A549 (cell line): Measurements from ENCODE around the gene WWC1. TPM values are rescaled to one million over a fixed set of nuclear protein-coding genes. Genes with fewer than 3 reads are reported as not detected.

Experiments used
- ATAC-seq, 2 experiments: fragments of 200-7000 bp in 1 of 2; fragments of >200 bp in 1 of 2; cut with Nextera tagmentation in 1 of 2; cut with Tn5 transposase in 1 of 2; 3 replicates each; pipeline versions ENCODE4 v1.8.0 to v1.9.1; 2018 to 2020; ENCODE audit warnings: mild to moderate bottlenecking in 1 of 2, moderate library complexity in 1 of 2
- CTCF ChIA-PET: fragments of 300-600 bp; sonication (Branson Sonifier 250); formaldehyde crosslinking; extraction: SDS; loops from one replicate; lab custom pipeline; 2021; ENCODE audit warnings: antibody characterized with exemption, inconsistent platforms; lab: Yijun Ruan, JAX
- POLR2A ChIA-PET: fragments of 350-600 bp; formaldehyde crosslinking; extraction: SDS; loops from one replicate; lab custom pipeline; 2021; ENCODE audit warnings: antibody characterized with exemption, inconsistent platforms; lab: Yijun Ruan, JAX
- DNase-seq, 2 experiments: peaks; one replicate each; pipeline versions ENCODE4 v3.0.0 to v3.0.0-alpha.2; 2011 to 2016; ENCODE audit warnings: low read depth in 1 of 2, low spot score in 1 of 2
- FAIRE-seq: peaks from 2 replicates; lab custom pipeline; 2011; peaks lifted over from hg19 to GRCh38; lab: Jason Lieb, UNC
- H3K27ac ChIP-seq, 2 experiments: fragments of >200 bp; sonication (Bioruptor Twin); formaldehyde crosslinking; 3 replicates each; pipeline ENCODE4 v1.5.1; 2016 to 2017
- H3K4me1 ChIP-seq: fragments of >200 bp; sonication (Bioruptor Twin); formaldehyde crosslinking; 3 replicates; pipeline ENCODE4 v1.6.1; 2016
- H3K4me2 ChIP-seq: fragments of >200 bp; sonication (Bioruptor Twin); formaldehyde crosslinking; 3 replicates; pipeline ENCODE4 v1.6.1; 2016
- H3K4me3 ChIP-seq: fragments of >200 bp; sonication (Bioruptor Twin); formaldehyde crosslinking; 3 replicates; pipeline ENCODE4 v1.5.1; 2016
- H3K9me3 ChIP-seq: fragments of >200 bp; sonication (Bioruptor Twin); formaldehyde crosslinking; 3 replicates; pipeline ENCODE4 v1.6.1; 2016
- CBX8 ChIP-seq: fragments of 200-600 bp; sonication (generic); IDR thresholded peaks from 2 replicates; pipeline ENCODE4 v1.6.1; 2016
- CHD4 ChIP-seq: fragments of 200-600 bp; sonication (generic); IDR thresholded peaks from 2 replicates; pipeline ENCODE4 v1.6.1; 2016; ENCODE audit warnings: antibody characterized with exemption, mild to moderate bottlenecking, borderline replicate concordance
- FOSL2 ChIP-seq, 2 experiments: fragments of 450-650 bp in 1 of 2; fragments of >200 bp in 1 of 2; sonication (Bioruptor Twin) in 1 of 2; formaldehyde crosslinking; IDR thresholded peaks; 2 replicates each; pipeline versions ENCODE4 v1.5.0 to v1.6.1; 2016 to 2020; ENCODE audit warnings: mild to moderate bottlenecking in 1 of 2, moderate library complexity in 1 of 2
- FOXS1 ChIP-seq: fragments of 250-450 bp; sonication (Bioruptor Pico); IDR thresholded peaks from 2 replicates; pipeline ENCODE4 v1.5.0; 2020; ENCODE audit warnings: mild to moderate bottlenecking, moderate library complexity
- GATA3 ChIP-seq: IDR thresholded peaks from 2 replicates; pipeline ENCODE4 v1.6.1; 2012; ENCODE audit warnings: borderline replicate concordance
- HEYL ChIP-seq: fragments of 250-450 bp; sonication (Bioruptor Pico); IDR thresholded peaks from 2 replicates; pipeline ENCODE4 v1.8.0; 2021; ENCODE audit warnings: mild to moderate bottlenecking, moderate library complexity
- JUN ChIP-seq, 2 experiments: fragments of >200 bp; sonication (Bioruptor Twin); formaldehyde crosslinking; IDR thresholded peaks; 2 replicates in 1 of 2; 3 replicates in 1 of 2; pipeline ENCODE4 v1.6.1; 2016 to 2017
- KDM1A ChIP-seq: fragments of 200-600 bp; sonication (generic); IDR thresholded peaks from 2 replicates; pipeline ENCODE4 v1.6.1; 2016; ENCODE audit warnings: low read depth, mild to moderate bottlenecking
- MAFK ChIP-seq: fragments of 450-650 bp; IDR thresholded peaks from 2 replicates; pipeline ENCODE4 v1.6.1; 2014; ENCODE audit not compliant: partially characterized antibody
- MAZ ChIP-seq: fragments of 150-350 bp; IDR thresholded peaks from 2 replicates; pipeline ENCODE4 v1.6.1; 2014; ENCODE audit warnings: antibody characterized with exemption, low read depth, low read length, borderline replicate concordance
- NFE2L2 ChIP-seq: fragments of 150-350 bp; conservative IDR thresholded peaks from 2 replicates; pipeline ENCODE4 v1.6.1; 2014; ENCODE audit warnings: low read length
- PHF8 ChIP-seq: fragments of 200-600 bp; sonication (generic); IDR thresholded peaks from 2 replicates; pipeline ENCODE4 v1.6.1; 2016; ENCODE audit warnings: low read depth, mild to moderate bottlenecking, antibody characterized with exemption, moderate library complexity, borderline replicate concordance
- POLR2AphosphoS2 ChIP-seq: conservative IDR thresholded peaks from 2 replicates; pipeline ENCODE4 v1.6.1; 2012; ENCODE audit warnings: low read length, improper control_type of control experiment, inconsistent platforms
- RCOR1 ChIP-seq: fragments of 150-350 bp; IDR thresholded peaks from 2 replicates; pipeline ENCODE4 v1.6.1; 2014; ENCODE audit warnings: antibody characterized with exemption, low read length, low read depth
- ZNF302 ChIP-seq: fragments of 250-450 bp; sonication (Bioruptor Pico); IDR thresholded peaks from 2 replicates; pipeline ENCODE4 v1.9.0; 2021; ENCODE audit warnings: inconsistent platforms, mild to moderate bottlenecking, moderate library complexity
- ZSCAN20 ChIP-seq: fragments of 250-450 bp; sonication (Bioruptor Pico); IDR thresholded peaks from 2 replicates; pipeline ENCODE4 v1.8.0; 2022; ENCODE audit warnings: mild to moderate bottlenecking, moderate library complexity
- WGBS: methylation state at CpG from one replicate; pipeline ENCODE4 v1.1.6; 2017; ENCODE audit errors: missing lambda C conversion rate; 5-methylcytosine and 5-hydroxymethylcytosine counted together
- polyA plus RNA-seq, 4 experiments: library from polyadenylated mRNA; depleted of rRNA in 3 of 4; stranded (reverse); fragments of >200 nt; fragmentation: RNase III in 1 of 4; extraction: RNeasy Plus Mini Kit Qiagen cat#74134 plus additional on column Dnase treatment in 1 of 4; gene quantifications; 2 replicates in 3 of 4; 3 replicates in 1 of 4; pipeline ENCODE4 v1.2.3, GENCODE V29; 2011 to 2017
- TF ChIP-seq, protein P1 (sequence below): fragments of 200-600 bp; sonication (generic); IDR thresholded peaks from 2 replicates; pipeline ENCODE4 v1.6.1; 2016; ENCODE audit warnings: antibody characterized with exemption, mild to moderate bottlenecking, moderate library complexity
- TF ChIP-seq, protein P2 (sequence below): IDR thresholded peaks from 2 replicates; pipeline ENCODE4 v1.6.1; 2012
- TF ChIP-seq, protein P3 (sequence below): fragments of 250-450 bp; sonication (Bioruptor Pico); IDR thresholded peaks from 2 replicates; pipeline ENCODE4 v1.5.0; 2020; ENCODE audit warnings: low read depth, mild to moderate bottlenecking, moderate library complexity

The WWC1 gene
- polyA plus RNA-seq, 2 of the 4 experiments (the other 2 are of a cell fraction) = 88.5 to 98.1 TPM

DNA sequence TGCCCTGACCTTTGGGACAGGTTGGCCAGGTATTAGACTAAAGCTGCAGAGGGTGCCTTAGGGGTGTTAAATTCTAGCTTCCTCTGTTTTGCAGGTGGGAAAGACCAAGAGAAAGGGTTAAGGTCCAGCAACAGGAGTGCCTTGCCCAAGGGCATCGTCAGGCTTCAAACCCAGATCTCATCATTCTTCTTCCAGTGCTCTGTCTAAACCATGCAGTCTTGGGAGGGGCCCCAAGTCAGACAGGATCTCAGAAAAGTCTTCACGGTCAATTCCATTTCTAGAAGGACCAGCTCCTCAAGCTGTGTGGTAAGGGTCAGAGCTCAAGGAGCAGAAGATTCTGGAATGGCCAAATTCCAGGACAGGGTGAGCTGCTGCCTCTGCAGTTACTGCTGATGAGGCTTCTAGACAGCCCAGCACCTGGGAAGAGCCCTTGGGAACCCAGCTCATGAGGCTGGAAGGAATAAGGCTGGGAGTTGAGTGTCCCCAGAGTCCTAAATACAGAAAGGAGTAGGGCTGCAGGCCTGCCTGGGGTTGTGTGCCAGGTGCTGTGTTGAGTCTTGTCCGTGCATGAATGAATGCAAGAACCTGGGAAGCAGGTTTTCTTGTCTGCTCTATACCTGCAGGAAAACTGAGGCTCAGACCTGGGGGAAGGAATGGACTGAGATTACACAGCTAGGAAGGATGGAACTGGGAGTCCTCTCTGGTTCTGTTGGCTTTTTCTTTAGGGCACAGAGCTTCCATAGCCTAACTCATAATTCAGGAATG is 69.3 kb downstream of the WWC1 start:
- ChIA-PET CTCF (interaction anchor here (1.4 to 4.0 kb wide), 5 partner anchors 17 to 91 kb away, joined by 4 to 16 read pairs (median 6); partner anchors contain the start of gene WWC1), POLR2A (no interaction called here)
- Histone ChIP-seq H3K27ac (peak overlapping the region in 1 of 2 experiments; percentile 39; a peak in 3 of 6 replicates), H3K4me3 (no peak overlapping the region), H3K4me2 (no peak overlapping the region), H3K9me3 (no peaks in the 10 kb centered on the region), H3K4me1 (peaks cover 78% of the 10 kb centered on the region)
- no peak for FAIRE-seq
- TF ChIP-seq, protein P1, sequence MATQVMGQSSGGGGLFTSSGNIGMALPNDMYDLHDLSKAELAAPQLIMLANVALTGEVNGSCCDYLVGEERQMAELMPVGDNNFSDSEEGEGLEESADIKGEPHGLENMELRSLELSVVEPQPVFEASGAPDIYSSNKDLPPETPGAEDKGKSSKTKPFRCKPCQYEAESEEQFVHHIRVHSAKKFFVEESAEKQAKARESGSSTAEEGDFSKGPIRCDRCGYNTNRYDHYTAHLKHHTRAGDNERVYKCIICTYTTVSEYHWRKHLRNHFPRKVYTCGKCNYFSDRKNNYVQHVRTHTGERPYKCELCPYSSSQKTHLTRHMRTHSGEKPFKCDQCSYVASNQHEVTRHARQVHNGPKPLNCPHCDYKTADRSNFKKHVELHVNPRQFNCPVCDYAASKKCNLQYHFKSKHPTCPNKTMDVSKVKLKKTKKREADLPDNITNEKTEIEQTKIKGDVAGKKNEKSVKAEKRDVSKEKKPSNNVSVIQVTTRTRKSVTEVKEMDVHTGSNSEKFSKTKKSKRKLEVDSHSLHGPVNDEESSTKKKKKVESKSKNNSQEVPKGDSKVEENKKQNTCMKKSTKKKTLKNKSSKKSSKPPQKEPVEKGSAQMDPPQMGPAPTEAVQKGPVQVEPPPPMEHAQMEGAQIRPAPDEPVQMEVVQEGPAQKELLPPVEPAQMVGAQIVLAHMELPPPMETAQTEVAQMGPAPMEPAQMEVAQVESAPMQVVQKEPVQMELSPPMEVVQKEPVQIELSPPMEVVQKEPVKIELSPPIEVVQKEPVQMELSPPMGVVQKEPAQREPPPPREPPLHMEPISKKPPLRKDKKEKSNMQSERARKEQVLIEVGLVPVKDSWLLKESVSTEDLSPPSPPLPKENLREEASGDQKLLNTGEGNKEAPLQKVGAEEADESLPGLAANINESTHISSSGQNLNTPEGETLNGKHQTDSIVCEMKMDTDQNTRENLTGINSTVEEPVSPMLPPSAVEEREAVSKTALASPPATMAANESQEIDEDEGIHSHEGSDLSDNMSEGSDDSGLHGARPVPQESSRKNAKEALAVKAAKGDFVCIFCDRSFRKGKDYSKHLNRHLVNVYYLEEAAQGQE = no peak
- TF ChIP-seq HEYL (CRISPR knock-in tag) = no peak
- DNase-seq = no peak
- ATAC-seq = no peak
- WGBS = 82% methylated on average over 3 of the region's 3 CpGs

DNA sequence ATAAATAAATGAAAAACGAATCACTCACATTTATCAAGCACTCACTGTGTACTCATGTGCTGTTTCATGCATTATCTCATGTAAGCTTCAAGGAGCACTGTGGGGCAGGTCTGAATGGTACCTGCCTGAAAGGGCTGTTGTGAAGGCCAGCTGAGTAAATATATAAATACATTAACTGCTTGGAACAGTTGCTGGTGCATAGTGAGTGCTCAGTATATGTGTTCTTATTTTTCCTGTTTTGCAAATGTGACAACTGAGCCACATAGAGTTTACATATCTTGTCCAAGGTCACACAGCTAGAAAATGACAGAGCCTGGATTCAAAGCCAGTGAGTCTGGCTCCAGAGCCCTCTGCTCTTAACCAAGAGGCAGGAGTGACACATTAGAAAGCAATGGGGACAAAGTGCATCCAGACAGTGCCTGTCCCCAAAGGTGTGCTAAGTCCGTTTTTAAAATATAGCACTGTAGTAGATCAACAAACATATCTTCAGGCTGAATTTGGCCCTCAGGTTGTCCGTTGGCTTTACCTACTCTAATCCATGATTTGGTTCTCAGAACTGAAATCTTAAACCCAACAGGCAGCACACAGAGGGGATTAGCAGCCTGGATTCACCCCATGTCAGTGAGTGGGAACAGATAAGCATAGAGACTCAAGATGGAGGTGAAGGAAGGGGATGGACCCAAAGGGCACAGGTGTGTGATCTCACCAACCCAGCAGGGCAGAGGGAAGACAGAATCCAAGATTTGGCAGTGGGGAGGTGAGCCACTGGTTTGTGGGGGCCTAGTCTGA is 70.8 kb downstream of the WWC1 start:
- DNase-seq (no peak), FAIRE-seq (no peak), ATAC-seq (no peak)
- POLR2A ChIA-PET = no interaction called here
- Histone ChIP-seq H3K4me2 (0 out of 3 replicates have a peak overlapping the region, but pooled peaks have one; percentile 6), H3K27ac (peak overlapping the region; percentile 8 to 43; a peak in 4 of 6 replicates), H3K4me3 (no peak overlapping the region), H3K4me1 (peaks cover 81% of the 10 kb centered on the region), H3K9me3 (no peaks in the 10 kb centered on the region)
- WGBS = 64% methylated on average over 3 of the region's 3 CpGs
- CTCF ChIA-PET = interaction anchor here (0.6 to 1.4 kb wide), 3 partner anchors 20 to 356 kb away, joined by 3 to 4 read pairs (median 4); no protein-coding TSS in a partner anchor
- no peak for TF ChIP-seq ZSCAN20 (CRISPR knock-in tag)
- no peak for TF ChIP-seq MAZ
- no peak for TF ChIP-seq FOXS1 (CRISPR knock-in tag)
- TF ChIP-seq, protein P2, sequence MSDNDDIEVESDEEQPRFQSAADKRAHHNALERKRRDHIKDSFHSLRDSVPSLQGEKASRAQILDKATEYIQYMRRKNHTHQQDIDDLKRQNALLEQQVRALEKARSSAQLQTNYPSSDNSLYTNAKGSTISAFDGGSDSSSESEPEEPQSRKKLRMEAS = no peak
- TF ChIP-seq CHD4 = no peak
- TF ChIP-seq POLR2AphosphoS2 = no peak
- TF ChIP-seq FOSL2 (IDR thresholded peaks at IDR 0.05) = no peak
- TF ChIP-seq FOSL2 (CRISPR knock-in tag; IDR thresholded peaks at IDR 0.05) = no peak
- no peak for TF ChIP-seq GATA3
- TF ChIP-seq, protein P3, sequence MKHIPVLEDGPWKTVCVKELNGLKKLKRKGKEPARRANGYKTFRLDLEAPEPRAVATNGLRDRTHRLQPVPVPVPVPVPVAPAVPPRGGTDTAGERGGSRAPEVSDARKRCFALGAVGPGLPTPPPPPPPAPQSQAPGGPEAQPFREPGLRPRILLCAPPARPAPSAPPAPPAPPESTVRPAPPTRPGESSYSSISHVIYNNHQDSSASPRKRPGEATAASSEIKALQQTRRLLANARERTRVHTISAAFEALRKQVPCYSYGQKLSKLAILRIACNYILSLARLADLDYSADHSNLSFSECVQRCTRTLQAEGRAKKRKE (CRISPR knock-in tag) = no peak
- no peak for TF ChIP-seq ZNF302 (CRISPR knock-in tag)
- no peak for TF ChIP-seq JUN (IDR thresholded peaks at IDR 0.05)

DNA sequence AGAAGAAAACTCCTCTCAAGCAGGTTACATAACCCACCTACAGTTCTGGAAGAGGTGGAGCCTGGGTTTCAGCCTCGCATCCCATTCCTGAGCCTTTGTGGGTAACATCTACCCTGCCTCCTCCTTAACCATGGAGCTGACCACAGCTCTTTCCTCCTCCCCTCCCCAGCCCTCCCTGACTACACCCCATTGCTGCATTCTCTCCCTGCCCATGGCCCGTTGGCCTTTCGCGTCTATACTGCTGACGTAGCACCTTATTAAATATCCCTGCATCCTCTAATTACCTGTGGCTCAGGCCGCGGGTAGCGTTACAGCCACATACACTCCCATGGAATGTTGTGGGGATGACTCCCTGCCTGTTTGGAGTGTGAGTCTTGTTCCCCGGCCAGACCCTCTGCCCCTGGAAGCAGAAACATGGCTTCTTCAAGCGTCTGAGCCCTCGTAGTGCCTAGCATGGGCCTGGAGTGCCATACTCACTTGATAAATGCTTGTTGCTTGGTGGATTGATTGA is 72.8 kb downstream of the WWC1 start:
- DNase-seq (no peak), FAIRE-seq (no peak), ATAC-seq (peak; percentile 3 to 8; a peak in 3 of 6 replicates)
- Histone ChIP-seq H3K4me1 (peaks cover 79% of the 10 kb centered on the region), H3K27ac (peak overlapping the region; percentile 69 to 87), H3K9me3 (no peaks in the 10 kb centered on the region), H3K4me3 (no peak overlapping the region), H3K4me2 (peak overlapping the region; percentile 74)
- no peak for TF ChIP-seq CBX8
- TF ChIP-seq, protein P1 = no peak
- TF ChIP-seq KDM1A = no peak
- no peak for TF ChIP-seq PHF8
- TF ChIP-seq MAFK = peak; percentile 82
- TF ChIP-seq POLR2AphosphoS2 = no peak
- TF ChIP-seq RCOR1 = no peak
- TF ChIP-seq NFE2L2 = no peak
- ChIA-PET CTCF (interaction anchor here (1.1 to 2.2 kb wide), 10 partner anchors 10 to 94 kb away, joined by 3 to 10 read pairs (median 4); no protein-coding TSS in a partner anchor), POLR2A (no interaction called here)
- WGBS = 75% methylated on average over 11 of the region's 11 CpGs
